Thyroid gland (tissue), 4 donors: Measurements from ENCODE around the gene C7orf57.
"Not testable (repeated sequence)": the region's sequence is repeated elsewhere in the genome, so short reads cannot be mapped to it uniquely, and the experiment has no call there.

Experiments
- CTCF ChIP-seq, 6 experiments: fragments of 200-600 bp in 3 of 6; fragments of 450-650 bp in 3 of 6; sonication (generic) in 3 of 6; IDR thresholded peaks; one replicate each; pipeline ENCODE4 v1.5.1; 2016 to 2019; ENCODE audit warnings: antibody characterized with exemption in 6 of 6, mild to moderate bottlenecking in 2 of 6, inconsistent platforms in 1 of 6, moderate library complexity in 1 of 6
- POLR2A ChIP-seq, 2 donors: fragments of 450-650 bp; IDR thresholded peaks; one replicate each; pipeline ENCODE4 v1.6.1; 2017; ENCODE audit warnings: antibody characterized with exemption in 2 of 2, mild to moderate bottlenecking in 2 of 2, moderate library complexity in 1 of 2

DNA sequence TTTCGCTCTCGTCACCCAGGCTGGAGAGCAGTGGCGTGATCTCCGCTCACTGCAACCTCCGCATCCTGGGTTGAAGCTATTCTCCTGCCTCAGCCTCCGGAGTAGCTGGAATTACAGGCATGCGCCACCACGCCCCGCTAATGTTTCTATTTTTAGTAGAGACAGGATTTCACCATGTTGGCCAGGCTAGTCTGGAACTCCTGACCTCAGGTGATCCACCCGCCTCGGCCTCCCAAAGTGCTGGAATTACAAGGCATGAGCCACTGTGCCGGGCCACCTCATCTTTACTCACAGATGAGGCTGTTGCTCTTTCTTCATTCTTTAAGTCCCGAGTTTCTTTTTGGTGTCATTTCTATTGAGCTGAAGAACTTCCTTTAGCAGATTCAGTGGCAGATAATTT lies 35.2 kb upstream of the C7orf57 start:
- not testable (repeated sequence) for TF ChIP-seq CTCF, POLR2A (IDR thresholded peaks at IDR 0.05)
